Astrocyte (in vitro differentiated cells and primary cell): ENCODE measurements around the gene RUFY1. TPM values are rescaled to one million over a fixed set of nuclear protein-coding genes. Genes with fewer than 3 reads are reported as not detected.

ENCODE experiments used
- DNase-seq: peaks from one replicate; pipeline ENCODE4 v3.0.0-alpha.2; 2010; ENCODE audit warnings: low read depth
- FAIRE-seq: peaks from 2 replicates; lab custom pipeline; 2011; peaks lifted over from hg19 to GRCh38; lab: Jason Lieb, UNC
- H2AFZ ChIP-seq: 2 replicates; pipeline ENCODE4 v1.6.0; 2012; ENCODE audit warnings: low read depth, low read length, inconsistent platforms
- H3K27ac ChIP-seq: 2 replicates; pipeline ENCODE4 v1.5.1; 2011; ENCODE audit warnings: low read depth, low read length, inconsistent platforms
- H3K27me3 ChIP-seq: 2 replicates; pipeline ENCODE4 v1.6.0; 2011; ENCODE audit warnings: low read length, inconsistent platforms; ENCODE audit not compliant: insufficient read depth
- H3K36me3 ChIP-seq: 2 replicates; pipeline ENCODE4 v1.5.1; 2011; ENCODE audit warnings: low read length, inconsistent platforms; ENCODE audit not compliant: insufficient read depth
- H3K4me1 ChIP-seq: 2 replicates; pipeline ENCODE4 v1.5.1; 2011; ENCODE audit warnings: low read length, inconsistent platforms; ENCODE audit not compliant: insufficient read depth
- H3K4me2 ChIP-seq: 2 replicates; pipeline ENCODE4 v1.6.0; 2012; ENCODE audit warnings: low read length, inconsistent platforms
- H3K4me3 ChIP-seq: 2 replicates; pipeline ENCODE4 v1.5.1; 2011; ENCODE audit warnings: low read depth, mild to moderate bottlenecking, low read length, inconsistent platforms; ENCODE audit not compliant: insufficient read depth
- H3K79me2 ChIP-seq: 2 replicates; pipeline ENCODE4 v1.6.0; 2012; ENCODE audit warnings: mild to moderate bottlenecking, low read length, inconsistent platforms; ENCODE audit not compliant: insufficient read depth
- H3K9ac ChIP-seq: 2 replicates; pipeline ENCODE4 v1.6.0; 2012; ENCODE audit warnings: mild to moderate bottlenecking, low read length, inconsistent platforms
- H3K9me3 ChIP-seq: 2 replicates; pipeline ENCODE4 v1.5.1; 2012; ENCODE audit warnings: low read depth, mild to moderate bottlenecking, low read length, inconsistent platforms; ENCODE audit not compliant: insufficient read depth
- H4K20me1 ChIP-seq: 2 replicates; pipeline ENCODE4 v1.6.0; 2012; ENCODE audit warnings: low read length, inconsistent platforms; ENCODE audit not compliant: insufficient read depth
- H3K27ac Mint-ChIP-seq: one replicate; pipeline ENCODE4 v1.8.0; 2021; ENCODE audit warnings: mild to moderate bottlenecking, mixed read lengths; ENCODE audit not compliant: unreplicated experiment
- H3K27me3 Mint-ChIP-seq: one replicate; pipeline ENCODE4 v1.8.0; 2021; ENCODE audit warnings: low read depth, mixed read lengths; ENCODE audit not compliant: unreplicated experiment
- H3K36me3 Mint-ChIP-seq: one replicate; pipeline ENCODE4 v1.8.0; 2021; ENCODE audit warnings: low read depth, mixed read lengths; ENCODE audit not compliant: unreplicated experiment
- H3K4me1 Mint-ChIP-seq: one replicate; pipeline ENCODE4 v1.8.0; 2021; ENCODE audit warnings: low read depth, mixed read lengths; ENCODE audit not compliant: unreplicated experiment
- H3K4me3 Mint-ChIP-seq: one replicate; pipeline ENCODE4 v1.8.0; 2021; ENCODE audit warnings: mild to moderate bottlenecking, moderate library complexity, mixed read lengths; ENCODE audit not compliant: unreplicated experiment
- H3K9me3 Mint-ChIP-seq: one replicate; pipeline ENCODE4 v1.8.0; 2021; ENCODE audit warnings: mild to moderate bottlenecking, mixed read lengths; ENCODE audit not compliant: unreplicated experiment
- EZH2 ChIP-seq: IDR thresholded peaks from 2 replicates; pipeline ENCODE4 v1.6.1; 2012; ENCODE audit warnings: mild to moderate bottlenecking, low read length, inconsistent platforms; ENCODE audit not compliant: insufficient read depth
- total RNA-seq: library from RNA; stranded (reverse); gene quantifications from 2 replicates; pipeline ENCODE4 v1.2.1, GENCODE V29; 2021
- TF ChIP-seq, protein P1 (sequence below): IDR thresholded peaks from 2 replicates; pipeline ENCODE4 v1.5.1; 2011; ENCODE audit warnings: low read depth, mild to moderate bottlenecking, inconsistent platforms, low read length, moderate library complexity; ENCODE audit not compliant: insufficient read depth

Gene RUFY1
- total RNA-seq, 1 donor from 2014 or later: 34.1 TPM

DNA sequence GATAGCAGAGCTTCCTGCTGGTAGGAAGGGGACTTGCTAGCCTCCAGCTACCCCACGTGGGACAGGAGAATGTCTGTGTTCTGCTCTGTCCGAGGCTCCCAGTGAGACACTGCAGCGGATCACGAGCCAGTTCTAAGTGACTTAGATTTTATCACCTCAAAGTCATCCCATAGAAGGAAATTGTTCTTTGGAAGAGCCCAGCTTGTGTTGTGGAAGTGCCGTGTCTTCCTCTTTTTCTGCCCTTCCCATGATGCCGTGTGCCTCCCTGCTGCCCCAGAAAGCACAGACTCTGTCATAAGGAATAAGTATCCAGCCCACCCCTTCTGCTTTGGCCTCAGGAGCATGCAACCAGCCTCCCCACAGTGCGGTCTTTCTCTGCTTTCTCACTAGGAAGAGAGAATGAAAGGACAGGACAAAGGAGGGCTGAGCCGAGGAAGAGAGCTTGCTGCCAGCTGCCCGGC is 35.6 kb downstream of the RUFY1 start:
- peaks cover 17% of the 10 kb centered on the region for H3K36me3 ChIP-seq
- H3K9me3 Mint-ChIP-seq: no peaks in the 10 kb centered on the region
- H3K27me3 ChIP-seq: no peaks in the 10 kb centered on the region
- FAIRE-seq (no peak), DNase-seq (no peak)
- H3K36me3 Mint-ChIP-seq: peaks cover 9% of the 10 kb centered on the region
- peaks cover 4% of the 10 kb centered on the region for H3K4me1 ChIP-seq
- H3K4me2 ChIP-seq: no peak overlapping the region
- H3K4me1 Mint-ChIP-seq: peaks cover 5% of the 10 kb centered on the region
- H3K27me3 Mint-ChIP-seq: no peaks in the 10 kb centered on the region
- TF ChIP-seq EZH2: no peak
- TF ChIP-seq, protein P1, sequence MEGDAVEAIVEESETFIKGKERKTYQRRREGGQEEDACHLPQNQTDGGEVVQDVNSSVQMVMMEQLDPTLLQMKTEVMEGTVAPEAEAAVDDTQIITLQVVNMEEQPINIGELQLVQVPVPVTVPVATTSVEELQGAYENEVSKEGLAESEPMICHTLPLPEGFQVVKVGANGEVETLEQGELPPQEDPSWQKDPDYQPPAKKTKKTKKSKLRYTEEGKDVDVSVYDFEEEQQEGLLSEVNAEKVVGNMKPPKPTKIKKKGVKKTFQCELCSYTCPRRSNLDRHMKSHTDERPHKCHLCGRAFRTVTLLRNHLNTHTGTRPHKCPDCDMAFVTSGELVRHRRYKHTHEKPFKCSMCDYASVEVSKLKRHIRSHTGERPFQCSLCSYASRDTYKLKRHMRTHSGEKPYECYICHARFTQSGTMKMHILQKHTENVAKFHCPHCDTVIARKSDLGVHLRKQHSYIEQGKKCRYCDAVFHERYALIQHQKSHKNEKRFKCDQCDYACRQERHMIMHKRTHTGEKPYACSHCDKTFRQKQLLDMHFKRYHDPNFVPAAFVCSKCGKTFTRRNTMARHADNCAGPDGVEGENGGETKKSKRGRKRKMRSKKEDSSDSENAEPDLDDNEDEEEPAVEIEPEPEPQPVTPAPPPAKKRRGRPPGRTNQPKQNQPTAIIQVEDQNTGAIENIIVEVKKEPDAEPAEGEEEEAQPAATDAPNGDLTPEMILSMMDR: no peak
- no peak overlapping the region for H3K27ac ChIP-seq
- H3K4me3 Mint-ChIP-seq: no peak overlapping the region
- H3K9me3 ChIP-seq: no peaks in the 10 kb centered on the region
- no peak overlapping the region for H3K27ac Mint-ChIP-seq
- H3K79me2 ChIP-seq: no peaks in the 10 kb centered on the region
- peaks cover 7% of the 10 kb centered on the region for H4K20me1 ChIP-seq
- H3K9ac ChIP-seq: no peak overlapping the region
- H2AFZ ChIP-seq: no peak overlapping the region
- H3K4me3 ChIP-seq: no peak overlapping the region

DNA sequence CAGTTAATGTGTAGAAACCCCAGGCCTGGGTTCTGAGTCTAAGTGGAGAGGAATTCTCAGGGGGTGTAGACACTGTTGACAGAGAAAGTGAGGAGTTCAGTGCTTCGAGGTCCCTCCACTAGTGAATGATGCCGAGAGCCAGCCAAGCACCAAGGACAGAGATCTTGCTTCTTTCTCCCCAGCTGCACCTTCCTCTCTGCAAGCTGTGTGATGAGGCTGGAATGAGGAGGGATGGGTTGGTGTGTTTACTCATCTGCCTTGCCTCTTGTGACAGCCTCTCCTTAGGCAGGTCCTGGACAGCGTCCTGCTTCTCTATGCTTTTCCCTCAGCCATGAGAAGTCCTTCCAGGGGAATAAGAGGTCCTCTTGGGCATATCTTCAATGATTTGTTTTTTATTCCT is 37.8 kb downstream of the RUFY1 start:
- FAIRE-seq: no peak
- Histone ChIP-seq H3K4me3 (no peak overlapping the region), H3K79me2 (no peaks in the 10 kb centered on the region), H4K20me1 (peaks cover 7% of the 10 kb centered on the region), H3K27me3 (no peaks in the 10 kb centered on the region), H3K9me3 (no peaks in the 10 kb centered on the region), H3K9ac (no peak overlapping the region), H2AFZ (no peak overlapping the region), H3K4me1 (peaks cover 4% of the 10 kb centered on the region), H3K27ac (no peak overlapping the region), H3K4me2 (no peak overlapping the region), H3K36me3 (peaks cover 23% of the 10 kb centered on the region)
- Mint-ChIP-seq H3K4me1 (peaks cover 5% of the 10 kb centered on the region), H3K36me3 (peaks cover 11% of the 10 kb centered on the region), H3K27me3 (no peaks in the 10 kb centered on the region), H3K4me3 (no peak overlapping the region), H3K27ac (no peak overlapping the region), H3K9me3 (no peaks in the 10 kb centered on the region)
- TF ChIP-seq EZH2: no peak
- TF ChIP-seq, protein P1: no peak
- DNase-seq: no peak

DNA sequence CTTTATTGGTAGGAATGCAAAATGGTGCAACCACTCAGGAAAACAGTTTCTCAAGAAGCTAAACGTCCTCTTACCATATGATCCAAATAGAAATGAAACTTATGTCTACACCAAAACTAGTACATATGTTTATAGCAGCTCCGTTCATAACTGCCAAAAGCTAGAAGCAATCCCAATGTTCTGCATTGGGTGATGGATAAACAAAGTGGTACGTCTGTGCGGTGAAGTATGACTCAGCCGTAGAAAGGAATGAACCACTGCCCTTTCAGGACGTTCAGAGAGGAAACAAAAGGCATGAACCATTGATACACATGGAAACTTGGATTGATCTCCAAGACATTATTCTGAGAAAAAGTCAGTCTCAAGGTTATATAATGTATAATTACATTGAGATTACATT is 45.6 kb downstream of the RUFY1 start:
- Mint-ChIP-seq H3K27me3 (no peaks in the 10 kb centered on the region), H3K9me3 (no peaks in the 10 kb centered on the region), H3K4me1 (no peaks in the 10 kb centered on the region), H3K4me3 (no peak overlapping the region), H3K36me3 (peaks cover 25% of the 10 kb centered on the region), H3K27ac (no peak overlapping the region)
- Histone ChIP-seq H3K4me1 (peaks cover 5% of the 10 kb centered on the region), H3K4me3 (no peak overlapping the region), H3K36me3 (peaks cover 40% of the 10 kb centered on the region), H3K9ac (no peak overlapping the region), H3K27ac (no peak overlapping the region), H3K79me2 (no peaks in the 10 kb centered on the region), H3K4me2 (no peak overlapping the region), H4K20me1 (no peaks in the 10 kb centered on the region), H2AFZ (no peak overlapping the region), H3K9me3 (no peaks in the 10 kb centered on the region), H3K27me3 (no peaks in the 10 kb centered on the region)
- no peak for TF ChIP-seq EZH2
- TF ChIP-seq, protein P1: no peak
- peak; percentile 66 for DNase-seq
- FAIRE-seq: no peak
